Ectodermal cell (in vitro differentiated cells): ENCODE results near the gene TMEM175.

ENCODE experiments used
- H3K27ac ChIP-seq: 2 replicates; pipeline ENCODE4 v1.7.0; 2013; ENCODE audit warnings: mild to moderate bottlenecking, low read depth, low read length; ENCODE audit not compliant: insufficient read depth, poor library complexity, severe bottlenecking
- H3K27me3 ChIP-seq: 2 replicates; pipeline ENCODE4 v1.7.0; 2013; ENCODE audit warnings: mild to moderate bottlenecking, low read length; ENCODE audit not compliant: insufficient read depth, control insufficient read depth, poor library complexity, severe bottlenecking
- H3K36me3 ChIP-seq: one replicate; pipeline ENCODE4 v1.7.0; 2013; ENCODE audit warnings: low read length; ENCODE audit not compliant: control insufficient read depth, insufficient read depth
- H3K4me1 ChIP-seq: one replicate; pipeline ENCODE4 v1.7.0; 2013; ENCODE audit warnings: low read length; ENCODE audit not compliant: control insufficient read depth, insufficient read depth
- H3K4me3 ChIP-seq: 2 replicates; pipeline ENCODE4 v1.7.0; 2013; ENCODE audit warnings: low read depth, low read length, control low read depth; ENCODE audit not compliant: insufficient read depth
- H3K9me3 ChIP-seq: 2 replicates; pipeline ENCODE4 v1.7.0; 2013; ENCODE audit warnings: mild to moderate bottlenecking, low read length, moderate library complexity; ENCODE audit not compliant: control insufficient read depth
- WGBS, 2 experiments: methylation state at CpG; one replicate each; pipeline ENCODE4 v1.1.7; 2013; ENCODE audit warnings: missing lambda C conversion rate in 2 of 2; 5-methylcytosine and 5-hydroxymethylcytosine counted together

TMEM175 gene

GRCh38 chr4:909131-909571 is 23.1 kb upstream of the TMEM175 start:
- no peaks in the 10 kb centered on the region for H3K27me3 ChIP-seq
- 95 to 96% methylated on average over 26 of the region's 26 CpGs for WGBS, 2 experiments
- H3K9me3 ChIP-seq = no peaks in the 10 kb centered on the region
- no peaks in the 10 kb centered on the region for H3K36me3 ChIP-seq
- peaks cover 12% of the 10 kb centered on the region for H3K4me1 ChIP-seq
- no peak overlapping the region for H3K4me3 ChIP-seq
- no peak overlapping the region for H3K27ac ChIP-seq

GRCh38 chr4:909821-910220 is 22.4 kb upstream of the TMEM175 start:
- no peaks in the 10 kb centered on the region for H3K27me3 ChIP-seq
- no peak overlapping the region for H3K4me3 ChIP-seq
- WGBS, 2 experiments = 95 to 97% methylated on average over 12 of the region's 12 CpGs
- no peaks in the 10 kb centered on the region for H3K9me3 ChIP-seq
- H3K36me3 ChIP-seq = no peaks in the 10 kb centered on the region
- peaks cover 12% of the 10 kb centered on the region for H3K4me1 ChIP-seq
- no peak overlapping the region for H3K27ac ChIP-seq

DNA sequence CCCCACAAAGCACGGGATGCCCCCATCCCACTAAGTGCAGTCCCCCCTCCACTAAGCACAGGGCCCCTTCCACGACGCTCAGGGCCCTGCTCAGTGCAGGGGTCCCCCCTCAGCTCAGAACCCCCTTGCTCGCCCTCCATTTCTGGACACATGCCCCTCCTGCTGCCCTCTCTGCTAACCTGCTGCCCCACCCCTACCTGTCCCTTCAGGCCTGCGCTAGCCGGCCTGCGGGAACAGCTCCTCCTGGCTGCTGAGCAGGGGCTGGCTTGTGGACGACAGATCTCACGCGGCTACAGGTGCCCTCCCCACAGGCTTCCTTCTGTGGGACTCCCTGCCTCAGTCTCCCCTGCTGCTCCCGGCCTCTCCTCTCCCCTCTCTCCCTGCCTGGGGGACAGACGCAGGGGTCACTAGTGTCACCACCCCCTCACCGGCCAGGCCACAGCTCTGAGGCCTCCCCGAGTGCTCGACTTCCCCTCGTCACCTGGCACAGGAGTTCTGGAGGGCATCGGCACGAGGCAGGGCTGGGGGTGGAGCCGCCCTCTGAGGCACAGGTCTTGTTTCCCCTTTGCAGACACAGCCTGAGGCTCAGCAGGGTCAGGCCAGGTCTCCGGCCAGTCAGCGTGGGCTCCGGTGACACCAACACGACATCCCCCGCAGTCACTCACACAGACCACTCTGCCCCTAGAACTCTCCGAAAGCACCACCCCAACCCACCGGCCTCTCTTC is 21.7 kb upstream of the TMEM175 start:
- 94 to 95% methylated on average over 26 of the region's 26 CpGs for WGBS, 2 experiments
- H3K27me3 ChIP-seq = no peaks in the 10 kb centered on the region
- no peaks in the 10 kb centered on the region for H3K9me3 ChIP-seq
- no peak overlapping the region for H3K27ac ChIP-seq
- no peak overlapping the region for H3K4me3 ChIP-seq
- H3K36me3 ChIP-seq = no peaks in the 10 kb centered on the region
- H3K4me1 ChIP-seq = peaks cover 12% of the 10 kb centered on the region

DNA sequence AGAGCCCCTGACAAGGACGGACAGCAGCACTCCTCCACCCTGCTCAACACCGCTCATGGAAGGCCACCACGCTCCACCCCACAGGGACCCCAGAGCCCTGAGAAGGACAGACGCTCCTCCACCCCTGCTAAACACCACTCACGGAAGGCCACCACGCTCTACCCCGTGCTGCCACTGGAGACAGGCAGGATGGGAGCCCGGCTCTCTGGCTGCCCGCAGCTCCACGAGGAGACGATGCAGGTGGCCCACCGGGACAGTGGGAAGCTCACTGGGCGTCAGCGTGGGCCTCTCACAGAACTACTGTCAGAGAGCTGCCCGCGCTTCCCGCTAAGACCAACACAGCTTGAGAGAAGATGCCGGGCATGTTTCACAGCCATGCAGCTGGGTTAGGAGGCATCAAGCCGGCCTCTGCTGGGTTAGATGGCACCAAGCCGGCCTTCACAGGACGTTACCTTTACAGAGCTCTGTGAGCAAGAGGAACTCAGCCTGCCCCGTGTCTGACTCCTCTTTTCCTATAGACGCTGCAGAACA is 21.0 kb upstream of the TMEM175 start:
- no peaks in the 10 kb centered on the region for H3K9me3 ChIP-seq
- H3K36me3 ChIP-seq = no peaks in the 10 kb centered on the region
- H3K27me3 ChIP-seq = no peaks in the 10 kb centered on the region
- 94 to 95% methylated on average over 23 of the region's 23 CpGs for WGBS, 2 experiments
- H3K4me3 ChIP-seq = no peak overlapping the region
- no peak overlapping the region for H3K27ac ChIP-seq
- peaks cover 12% of the 10 kb centered on the region for H3K4me1 ChIP-seq

- H3K27ac ChIP-seq = no peak overlapping the region
- H3K27me3 ChIP-seq = no peaks in the 10 kb centered on the region
- H3K36me3 ChIP-seq = no peaks in the 10 kb centered on the region
- H3K4me3 ChIP-seq = no peak overlapping the region
- 72 to 73% methylated on average over 29 of the region's 29 CpGs for WGBS, 2 experiments
- H3K9me3 ChIP-seq = no peaks in the 10 kb centered on the region
- peaks cover 12% of the 10 kb centered on the region for H3K4me1 ChIP-seq
These were observed 20.3 kb upstream of the TMEM175 start for GRCh38 chr4:911871-912490.

- H3K27ac ChIP-seq = no peak overlapping the region
- H3K4me3 ChIP-seq = no peak overlapping the region
- H3K27me3 ChIP-seq = no peaks in the 10 kb centered on the region
- no peaks in the 10 kb centered on the region for H3K36me3 ChIP-seq
- peaks cover 12% of the 10 kb centered on the region for H3K4me1 ChIP-seq
- 71 to 74% methylated on average over 19 of the region's 19 CpGs for WGBS, 2 experiments
- H3K9me3 ChIP-seq = no peaks in the 10 kb centered on the region
These were observed 19.5 kb upstream of the TMEM175 start for GRCh38 chr4:912548-913279.

GRCh38 chr4:913280-913618 is 19.0 kb upstream of the TMEM175 start:
- Histone ChIP-seq H3K27ac (no peak overlapping the region), H3K27me3 (no peaks in the 10 kb centered on the region), H3K4me3 (no peak overlapping the region), H3K9me3 (no peaks in the 10 kb centered on the region), H3K4me1 (peaks cover 12% of the 10 kb centered on the region), H3K36me3 (no peaks in the 10 kb centered on the region)
- WGBS, 2 experiments = 91 to 94% methylated on average over 4 of the region's 4 CpGs

GRCh38 chr4:914531-914930 is 17.7 kb upstream of the TMEM175 start:
- 91 to 93% methylated on average over 21 of the region's 21 CpGs for WGBS, 2 experiments
- Histone ChIP-seq H3K4me3 (no peak overlapping the region), H3K27ac (no peak overlapping the region), H3K36me3 (no peaks in the 10 kb centered on the region), H3K4me1 (peaks cover 12% of the 10 kb centered on the region), H3K9me3 (no peaks in the 10 kb centered on the region), H3K27me3 (no peaks in the 10 kb centered on the region)

GRCh38 chr4:915041-915474 is 17.2 kb upstream of the TMEM175 start:
- H3K36me3 ChIP-seq = no peaks in the 10 kb centered on the region
- peaks cover 12% of the 10 kb centered on the region for H3K4me1 ChIP-seq
- 88 to 91% methylated on average over 20 of the region's 20 CpGs for WGBS, 2 experiments
- H3K27me3 ChIP-seq = no peaks in the 10 kb centered on the region
- H3K27ac ChIP-seq = no peak overlapping the region
- no peak overlapping the region for H3K4me3 ChIP-seq
- H3K9me3 ChIP-seq = no peaks in the 10 kb centered on the region

DNA sequence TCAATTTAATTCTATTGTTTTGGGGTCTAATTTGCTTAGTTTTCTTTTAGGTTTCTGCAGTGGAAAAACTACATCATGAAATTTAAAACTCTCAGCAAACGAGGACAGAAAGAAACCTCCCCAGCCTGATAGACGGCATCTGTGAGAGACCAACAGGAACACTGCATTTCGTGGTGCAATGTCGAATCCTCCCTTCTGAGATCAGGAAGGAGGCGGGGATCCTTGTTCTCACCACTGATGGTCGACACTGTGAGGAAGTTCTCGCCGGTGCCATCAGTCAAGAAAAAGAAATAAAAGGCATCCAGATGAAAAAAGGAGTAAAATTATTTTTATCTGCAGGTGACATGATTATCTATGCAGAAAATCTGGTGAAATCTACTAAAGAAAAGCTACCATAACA is 16.7 kb upstream of the TMEM175 start:
- Histone ChIP-seq H3K9me3 (no peaks in the 10 kb centered on the region), H3K36me3 (no peaks in the 10 kb centered on the region), H3K27me3 (no peaks in the 10 kb centered on the region), H3K4me3 (no peak overlapping the region), H3K4me1 (peaks cover 12% of the 10 kb centered on the region), H3K27ac (no peak overlapping the region)
- 72 to 76% methylated on average over 8 of the region's 8 CpGs for WGBS, 2 experiments
